ENCODE measurements around the gene IZUMO2. TPM values are rescaled to one million over a fixed set of nuclear protein-coding genes. Genes with fewer than 3 reads are reported as not detected.
A peak's percentile ranks its signal among the peaks of the same experiment; 100 is the strongest.

The IZUMO2 gene
- total RNA-seq, 3 donors from 2014 or later = not detected

DNA sequence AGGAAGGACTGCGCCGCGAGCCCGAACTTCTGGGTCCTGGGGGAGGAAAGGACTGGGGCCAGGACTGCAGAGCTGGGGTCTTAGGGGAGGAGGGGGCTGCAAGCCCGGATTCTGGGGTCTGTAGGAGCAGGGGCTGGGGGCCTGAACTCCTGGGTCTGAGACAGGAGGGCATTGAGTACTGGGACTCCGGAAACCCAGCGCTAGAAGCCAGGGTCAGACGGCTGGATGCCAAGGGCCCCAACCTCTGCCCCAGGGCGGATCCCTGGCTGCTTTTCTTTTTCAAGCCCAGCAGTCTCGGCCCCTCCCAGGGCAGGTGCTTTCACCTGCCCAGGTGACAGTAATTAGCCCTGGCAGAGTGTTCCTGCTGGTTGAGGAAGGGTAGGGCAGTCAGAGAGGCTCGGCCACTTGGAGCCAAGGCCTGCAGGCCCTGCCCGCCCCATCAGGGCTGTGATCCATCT lies 42.6 kb upstream of the IZUMO2 start:
- TF ChIP-seq POLR2AphosphoS5 (IDR thresholded peaks at IDR 0.05) = no peak
- TF ChIP-seq, protein P1, sequence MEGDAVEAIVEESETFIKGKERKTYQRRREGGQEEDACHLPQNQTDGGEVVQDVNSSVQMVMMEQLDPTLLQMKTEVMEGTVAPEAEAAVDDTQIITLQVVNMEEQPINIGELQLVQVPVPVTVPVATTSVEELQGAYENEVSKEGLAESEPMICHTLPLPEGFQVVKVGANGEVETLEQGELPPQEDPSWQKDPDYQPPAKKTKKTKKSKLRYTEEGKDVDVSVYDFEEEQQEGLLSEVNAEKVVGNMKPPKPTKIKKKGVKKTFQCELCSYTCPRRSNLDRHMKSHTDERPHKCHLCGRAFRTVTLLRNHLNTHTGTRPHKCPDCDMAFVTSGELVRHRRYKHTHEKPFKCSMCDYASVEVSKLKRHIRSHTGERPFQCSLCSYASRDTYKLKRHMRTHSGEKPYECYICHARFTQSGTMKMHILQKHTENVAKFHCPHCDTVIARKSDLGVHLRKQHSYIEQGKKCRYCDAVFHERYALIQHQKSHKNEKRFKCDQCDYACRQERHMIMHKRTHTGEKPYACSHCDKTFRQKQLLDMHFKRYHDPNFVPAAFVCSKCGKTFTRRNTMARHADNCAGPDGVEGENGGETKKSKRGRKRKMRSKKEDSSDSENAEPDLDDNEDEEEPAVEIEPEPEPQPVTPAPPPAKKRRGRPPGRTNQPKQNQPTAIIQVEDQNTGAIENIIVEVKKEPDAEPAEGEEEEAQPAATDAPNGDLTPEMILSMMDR (IDR thresholded peaks at IDR 0.05) = peak; percentile 8 to 67 (median 29)
- intact Hi-C loops (cut with DNase I; ENCODE audit: low total_unique reads) = no loop called here
- DNase-seq (ENCODE audit: low spot score in 2 of 2) = peak; percentile 57 to 71
- Histone ChIP-seq H3K4me1 (no peaks in the 10 kb centered on the region), H3K27ac (peak overlapping the region; percentile 91 to 97), H3K9me3 (no peaks in the 10 kb centered on the region), H3K27me3 (peaks cover 0 to 30% of the 10 kb centered on the region in 2 donors), H3K4me3 (peak overlapping the region in 2 of 3 donors; percentile 57 to 70), H3K36me3 (no peaks in the 10 kb centered on the region)

GRCh38 chr19:50204811-50205675 lies 42.0 kb upstream of the IZUMO2 start:
- intact Hi-C loops (cut with DNase I; ENCODE audit: low total_unique reads) = no loop called here
- H3K36me3 ChIP-seq = no peaks in the 10 kb centered on the region
- peak in 2 of 3 donors; percentile 25 to 84 for TF ChIP-seq POLR2AphosphoS5 (IDR thresholded peaks at IDR 0.05)
- TF ChIP-seq, protein P1 (IDR thresholded peaks at IDR 0.05) = no peak
- peak; percentile 23 for TF ChIP-seq POLR2A (IDR thresholded peaks at IDR 0.05)
- no peaks in the 10 kb centered on the region for H3K9me3 ChIP-seq
- H3K4me1 ChIP-seq = no peaks in the 10 kb centered on the region
- peak overlapping the region; percentile 91 to 97 for H3K27ac ChIP-seq
- H3K27me3 ChIP-seq = peaks cover 0 to 30% of the 10 kb centered on the region in 2 donors
- peak overlapping the region in 2 of 3 donors; percentile 57 to 70 for H3K4me3 ChIP-seq
- DNase-seq (ENCODE audit: low spot score in 2 of 2) = peak; percentile 78 to 84

- DNase-seq (ENCODE audit: low spot score in 2 of 2) = no peak
- H3K27ac ChIP-seq = peak overlapping the region in 1 of 2 donors; percentile 97
- intact Hi-C loops (cut with DNase I; ENCODE audit: low total_unique reads) = no loop called here
- H3K27me3 ChIP-seq = peaks cover 0 to 30% of the 10 kb centered on the region in 2 donors
- peak overlapping the region in 2 of 3 donors; percentile 62 to 83 for H3K4me3 ChIP-seq
- H3K36me3 ChIP-seq = no peaks in the 10 kb centered on the region
- peaks cover 0 to 4% of the 10 kb centered on the region in 2 donors for H3K4me1 ChIP-seq
- TF ChIP-seq, protein P1 (IDR thresholded peaks at IDR 0.05) = no peak
- TF ChIP-seq POLR2A (IDR thresholded peaks at IDR 0.05) (no peak), POLR2AphosphoS5 (IDR thresholded peaks at IDR 0.05) (no peak)
- no peaks in the 10 kb centered on the region for H3K9me3 ChIP-seq
Measured at GRCh38 chr19:50204081-50204428, 41.0 kb upstream of the IZUMO2 start.

DNA sequence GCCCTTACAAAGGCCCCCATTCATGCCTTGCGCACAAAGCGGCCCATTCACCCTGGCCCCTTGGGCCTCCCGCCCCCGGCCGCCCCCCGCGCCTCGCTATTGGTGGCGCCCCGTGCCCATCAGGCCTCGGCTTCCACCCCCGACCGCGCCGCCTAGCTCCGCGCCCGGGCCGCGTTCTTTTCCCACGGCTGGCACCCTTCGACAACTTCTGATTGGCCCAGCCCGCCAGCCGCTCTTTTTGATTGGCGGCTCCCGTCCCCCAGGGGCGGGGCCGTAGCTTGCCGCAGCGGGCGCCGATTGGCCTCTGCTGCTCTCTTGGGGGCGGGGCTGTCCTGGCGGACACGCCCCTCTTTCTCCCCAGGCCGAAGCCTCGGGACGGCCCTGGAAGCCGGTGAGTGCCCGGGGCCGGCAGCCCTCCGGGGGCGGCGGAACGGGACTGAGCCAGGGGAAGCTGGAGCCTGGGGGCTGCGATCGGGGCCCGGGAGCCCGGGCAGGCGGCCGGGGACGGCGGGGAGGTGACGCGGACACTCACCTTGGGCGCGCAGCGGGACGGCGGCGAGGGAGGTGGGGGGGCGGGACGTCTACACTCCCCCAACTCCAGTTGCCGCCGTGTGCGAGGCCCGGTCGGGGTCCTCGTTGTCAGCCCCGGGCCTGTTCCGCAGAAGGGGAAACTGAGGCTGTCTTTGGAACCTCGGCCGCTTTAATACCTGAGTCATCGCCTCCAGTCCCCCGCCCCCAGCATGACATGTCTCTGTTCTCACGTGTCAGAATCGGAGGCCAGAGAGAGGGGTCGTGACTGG lies 40.4 kb upstream of the IZUMO2 start, which contains the start of gene MYH14:
Gene MYH14 (plus strand): TSS at position 342 of the 800 bp plus-strand sequence. CDS start 6,744 bp downstream, outside the sequence.
- Histone ChIP-seq H3K36me3 (no peaks in the 10 kb centered on the region), H3K9me3 (no peaks in the 10 kb centered on the region), H3K4me3 (peak within 1 kb of the TSS; percentile 32 to 83 (median 62)), H3K4me1 (peaks cover 0 to 10% of the 10 kb centered on the region in 2 donors), H3K27me3 (peaks cover 0 to 30% of the 10 kb centered on the region in 2 donors), H3K27ac (peak within 1 kb of the TSS; percentile 84 to 97)
- peak in 1 of 3 donors; percentile 88 for TF ChIP-seq POLR2AphosphoS5 (IDR thresholded peaks at IDR 0.05)
- TF ChIP-seq, protein P1 (IDR thresholded peaks at IDR 0.05) = no peak
- TF ChIP-seq POLR2A (IDR thresholded peaks at IDR 0.05) = peak; percentile 39
- DNase-seq (ENCODE audit: low spot score in 2 of 2) = peak; percentile 92 to 95
- intact Hi-C loops (cut with DNase I; ENCODE audit: low total_unique reads) = no loop called here
